ENCODE results near the gene PMVK. TPM values are rescaled to one million over a fixed set of nuclear protein-coding genes. Genes with fewer than 3 reads are reported as not detected.
A peak's percentile ranks its signal among the peaks of the same experiment; 100 is the strongest.

The PMVK gene
- total RNA-seq, 1 experiment from 2014 or later, result 42.2 TPM

DNA sequence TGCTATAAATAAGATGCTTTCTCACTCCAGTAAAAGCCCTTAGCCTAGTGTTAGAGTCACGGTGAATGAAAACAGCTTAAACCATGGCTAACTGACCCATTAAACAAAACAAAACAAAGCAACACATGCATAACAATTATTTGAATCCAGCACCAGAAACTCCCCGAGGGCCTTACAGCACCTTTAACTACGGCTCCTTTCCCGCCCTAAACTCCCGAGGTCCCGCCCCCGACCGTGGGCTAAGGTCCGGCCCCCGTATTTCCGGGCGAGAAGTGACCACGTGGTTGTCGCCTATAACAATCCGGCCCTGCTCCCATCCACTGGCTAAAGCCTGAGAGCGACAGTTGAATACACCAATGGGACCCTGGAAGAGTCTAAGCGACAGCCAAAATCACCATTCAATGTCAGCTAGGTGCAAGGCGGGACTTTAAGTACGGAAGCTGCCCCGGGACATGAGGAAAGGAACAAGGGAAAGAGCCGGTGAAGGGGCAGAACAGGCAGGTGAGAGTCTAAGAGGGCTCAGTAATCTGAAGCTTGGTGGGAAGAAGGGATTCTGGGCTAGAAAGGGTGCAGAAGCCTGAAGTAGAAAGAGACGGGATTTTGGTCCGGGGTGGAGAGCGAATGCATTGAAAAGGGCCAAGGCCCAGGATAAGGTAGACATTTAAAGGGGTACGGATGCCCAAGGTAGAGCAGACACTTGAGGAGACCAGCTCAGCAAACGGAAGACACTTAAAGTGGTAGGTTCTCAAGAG, 46.6 kb upstream of the PMVK start, which contains the start of gene FLAD1:
FLAD1 (plus strand) TSS at position 448 of the 752 bp plus-strand sequence. CDS start 351 bp downstream, outside the sequence.
- peaks cover 12% of the 10 kb centered on the region for H3K36me3 ChIP-seq (ENCODE audit: control insufficient read depth, insufficient read depth, low read length)
- peak within 1 kb of the TSS; percentile 55 to 86 for H3K4me3 ChIP-seq (ENCODE audit: low read depth in 2 of 2, low read length in 2 of 2)
- H3K27ac ChIP-seq (ENCODE audit: low read length), result peak within 1 kb of the TSS; percentile 94
- peak; percentile 52; the same call in 1 of the 2 replicates for TF ChIP-seq SIN3A (IDR thresholded peaks at IDR 0.05; ENCODE audit: borderline replicate concordance, insufficient read depth, low read depth, low read length)
- peak; percentile 74 for TF ChIP-seq POLR2AphosphoS5 (IDR thresholded peaks at IDR 0.05; ENCODE audit: low read depth, low read length)
- no peak for TF ChIP-seq TCF7L2 (IDR thresholded peaks at IDR 0.05; ENCODE audit: low read depth, low read length)
- TF ChIP-seq, protein P1, sequence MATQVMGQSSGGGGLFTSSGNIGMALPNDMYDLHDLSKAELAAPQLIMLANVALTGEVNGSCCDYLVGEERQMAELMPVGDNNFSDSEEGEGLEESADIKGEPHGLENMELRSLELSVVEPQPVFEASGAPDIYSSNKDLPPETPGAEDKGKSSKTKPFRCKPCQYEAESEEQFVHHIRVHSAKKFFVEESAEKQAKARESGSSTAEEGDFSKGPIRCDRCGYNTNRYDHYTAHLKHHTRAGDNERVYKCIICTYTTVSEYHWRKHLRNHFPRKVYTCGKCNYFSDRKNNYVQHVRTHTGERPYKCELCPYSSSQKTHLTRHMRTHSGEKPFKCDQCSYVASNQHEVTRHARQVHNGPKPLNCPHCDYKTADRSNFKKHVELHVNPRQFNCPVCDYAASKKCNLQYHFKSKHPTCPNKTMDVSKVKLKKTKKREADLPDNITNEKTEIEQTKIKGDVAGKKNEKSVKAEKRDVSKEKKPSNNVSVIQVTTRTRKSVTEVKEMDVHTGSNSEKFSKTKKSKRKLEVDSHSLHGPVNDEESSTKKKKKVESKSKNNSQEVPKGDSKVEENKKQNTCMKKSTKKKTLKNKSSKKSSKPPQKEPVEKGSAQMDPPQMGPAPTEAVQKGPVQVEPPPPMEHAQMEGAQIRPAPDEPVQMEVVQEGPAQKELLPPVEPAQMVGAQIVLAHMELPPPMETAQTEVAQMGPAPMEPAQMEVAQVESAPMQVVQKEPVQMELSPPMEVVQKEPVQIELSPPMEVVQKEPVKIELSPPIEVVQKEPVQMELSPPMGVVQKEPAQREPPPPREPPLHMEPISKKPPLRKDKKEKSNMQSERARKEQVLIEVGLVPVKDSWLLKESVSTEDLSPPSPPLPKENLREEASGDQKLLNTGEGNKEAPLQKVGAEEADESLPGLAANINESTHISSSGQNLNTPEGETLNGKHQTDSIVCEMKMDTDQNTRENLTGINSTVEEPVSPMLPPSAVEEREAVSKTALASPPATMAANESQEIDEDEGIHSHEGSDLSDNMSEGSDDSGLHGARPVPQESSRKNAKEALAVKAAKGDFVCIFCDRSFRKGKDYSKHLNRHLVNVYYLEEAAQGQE (IDR thresholded peaks at IDR 0.05; ENCODE audit: insufficient read depth in 1 of 2, low read depth in 2 of 2, low read length in 1 of 2), result no peak
- TF ChIP-seq, protein P2, sequence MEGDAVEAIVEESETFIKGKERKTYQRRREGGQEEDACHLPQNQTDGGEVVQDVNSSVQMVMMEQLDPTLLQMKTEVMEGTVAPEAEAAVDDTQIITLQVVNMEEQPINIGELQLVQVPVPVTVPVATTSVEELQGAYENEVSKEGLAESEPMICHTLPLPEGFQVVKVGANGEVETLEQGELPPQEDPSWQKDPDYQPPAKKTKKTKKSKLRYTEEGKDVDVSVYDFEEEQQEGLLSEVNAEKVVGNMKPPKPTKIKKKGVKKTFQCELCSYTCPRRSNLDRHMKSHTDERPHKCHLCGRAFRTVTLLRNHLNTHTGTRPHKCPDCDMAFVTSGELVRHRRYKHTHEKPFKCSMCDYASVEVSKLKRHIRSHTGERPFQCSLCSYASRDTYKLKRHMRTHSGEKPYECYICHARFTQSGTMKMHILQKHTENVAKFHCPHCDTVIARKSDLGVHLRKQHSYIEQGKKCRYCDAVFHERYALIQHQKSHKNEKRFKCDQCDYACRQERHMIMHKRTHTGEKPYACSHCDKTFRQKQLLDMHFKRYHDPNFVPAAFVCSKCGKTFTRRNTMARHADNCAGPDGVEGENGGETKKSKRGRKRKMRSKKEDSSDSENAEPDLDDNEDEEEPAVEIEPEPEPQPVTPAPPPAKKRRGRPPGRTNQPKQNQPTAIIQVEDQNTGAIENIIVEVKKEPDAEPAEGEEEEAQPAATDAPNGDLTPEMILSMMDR (IDR thresholded peaks at IDR 0.05), result no peak
- BruUV-seq (replicated peaks), result no TSS peak
- in situ Hi-C loops (cut with HindIII; ENCODE audit: low pct_unique_long_range_greater_than_20kb, low sequenced_read_pairs), result no loop called here
- intact Hi-C loops (cut with micrococcal nuclease; ENCODE audit: unreplicated experiment), result no loop called here
- no peaks in the 10 kb centered on the region for H3K9me3 ChIP-seq (ENCODE audit: control insufficient read depth, insufficient read depth, low read depth, low read length)
- peak; percentile 100 for DNase-seq (ENCODE audit: low read depth, low spot score)
- CTCF ChIA-PET, result interaction anchor here (0.7 to 1.3 kb wide), 2 partner anchors 16 to 107 kb away, joined by 3 to 4 read pairs; no protein-coding TSS in a partner anchor
- H3K4me1 ChIP-seq (ENCODE audit: control insufficient read depth, insufficient read depth, low read length), result peaks cover 12% of the 10 kb centered on the region
- POLR2A ChIA-PET, result interaction anchor here (1.0 to 1.7 kb wide), 3 partner anchors 9 to 17 kb away, joined by 3 to 10 read pairs (median 6); partner anchors contain the start of gene LENEP
- peak; percentile 99 for ATAC-seq
- no peaks in the 10 kb centered on the region for H3K27me3 ChIP-seq (ENCODE audit: control insufficient read depth, insufficient read depth, low read length)

GRCh38 chr1:154982341-154982740, 45.8 kb upstream of the PMVK start:
- Histone ChIP-seq H3K9me3 (ENCODE audit: control insufficient read depth, insufficient read depth, low read depth, low read length) (no peaks in the 10 kb centered on the region), H3K4me1 (ENCODE audit: control insufficient read depth, insufficient read depth, low read length) (peaks cover 16% of the 10 kb centered on the region), H3K36me3 (ENCODE audit: control insufficient read depth, insufficient read depth, low read length) (peaks cover 13% of the 10 kb centered on the region), H3K4me3 (ENCODE audit: low read depth in 2 of 2, low read length in 2 of 2) (peak overlapping the region; percentile 55 to 56), H3K27me3 (ENCODE audit: control insufficient read depth, insufficient read depth, low read length) (no peaks in the 10 kb centered on the region), H3K27ac (ENCODE audit: low read length) (peak overlapping the region; percentile 94)
- ATAC-seq (no peak), DNase-seq (ENCODE audit: low read depth, low spot score) (no peak)
- no TSS peak for BruUV-seq (replicated peaks)
- in situ Hi-C loops (cut with HindIII; ENCODE audit: low pct_unique_long_range_greater_than_20kb, low sequenced_read_pairs), result no loop called here
- TF ChIP-seq TCF7L2 (IDR thresholded peaks at IDR 0.05; ENCODE audit: low read depth, low read length) (no peak), SIN3A (IDR thresholded peaks at IDR 0.05; ENCODE audit: borderline replicate concordance, insufficient read depth, low read depth, low read length) (no peak)
- TF ChIP-seq, protein P2 (IDR thresholded peaks at IDR 0.05), result no peak
- TF ChIP-seq, protein P1 (IDR thresholded peaks at IDR 0.05; ENCODE audit: insufficient read depth in 1 of 2, low read depth in 2 of 2, low read length in 1 of 2), result no peak
- POLR2A ChIA-PET, result interaction anchor here (1.0 to 1.7 kb wide), 2 partner anchors 9 to 18 kb away, joined by 6 to 10 read pairs; no protein-coding TSS in a partner anchor
- intact Hi-C loops (cut with micrococcal nuclease; ENCODE audit: unreplicated experiment), result no loop called here
- CTCF ChIA-PET, result interaction anchor here (0.7 kb wide), 1 partner anchor 108 kb away, joined by 4 read pairs; no protein-coding TSS in a partner anchor
